Measurements from ENCODE around the gene HSD17B13.

Gene HSD17B13

GRCh38 chr4:87333267-87333666 is 10.6 kb upstream of the HSD17B13 start:
- TF ChIP-seq SIN3A (IDR thresholded peaks at IDR 0.05; ENCODE audit: borderline replicate concordance, insufficient read depth, low read length) = no peak
- no peak for TF ChIP-seq REST (IDR thresholded peaks at IDR 0.05; ENCODE audit: insufficient read depth in 1 of 2, low read depth in 2 of 2, low read length in 2 of 2)
- no peak for TF ChIP-seq POLR2AphosphoS5 (IDR thresholded peaks at IDR 0.05; ENCODE audit: low read depth, low read length)
- no peak for TF ChIP-seq FOXP2 (optimal IDR thresholded peaks at IDR 0.05; ENCODE audit: borderline replicate concordance, extremely low read depth, extremely low read length, insufficient read depth)
- no peak for TF ChIP-seq TAF1 (IDR thresholded peaks at IDR 0.05; ENCODE audit: borderline replicate concordance, insufficient read depth, low read length)

DNA sequence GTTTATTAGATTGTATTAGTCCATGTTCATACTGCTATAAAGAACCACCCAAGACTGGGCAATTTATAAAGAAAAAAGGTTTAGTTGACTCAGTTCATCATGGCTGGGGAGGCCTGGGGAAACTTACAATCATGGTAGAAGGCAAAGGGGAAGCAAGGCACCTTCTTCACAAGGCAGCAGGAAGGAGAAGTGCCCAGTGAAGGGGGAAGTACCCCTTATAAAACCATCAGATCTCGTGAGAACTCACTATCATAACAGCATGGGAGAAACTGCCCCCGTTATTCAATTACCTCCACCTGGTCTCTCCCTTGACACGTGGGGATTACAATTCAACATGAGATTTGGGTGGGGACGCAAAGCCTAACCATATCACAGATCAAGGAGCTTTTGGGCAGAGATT is 8.1 kb upstream of the HSD17B13 start:
- TF ChIP-seq SIN3A (IDR thresholded peaks at IDR 0.05; ENCODE audit: borderline replicate concordance, insufficient read depth, low read length) (no peak), REST (IDR thresholded peaks at IDR 0.05; ENCODE audit: insufficient read depth in 1 of 2, low read depth in 2 of 2, low read length in 2 of 2) (no peak), FOXP2 (optimal IDR thresholded peaks at IDR 0.05; ENCODE audit: borderline replicate concordance, extremely low read depth, extremely low read length, insufficient read depth) (no peak), POLR2AphosphoS5 (IDR thresholded peaks at IDR 0.05; ENCODE audit: low read depth, low read length) (no peak), TAF1 (IDR thresholded peaks at IDR 0.05; ENCODE audit: borderline replicate concordance, insufficient read depth, low read length) (no peak)

- TF ChIP-seq SIN3A (IDR thresholded peaks at IDR 0.05; ENCODE audit: borderline replicate concordance, insufficient read depth, low read length) = no peak
- no peak for TF ChIP-seq REST (IDR thresholded peaks at IDR 0.05; ENCODE audit: insufficient read depth in 1 of 2, low read depth in 2 of 2, low read length in 2 of 2)
- TF ChIP-seq POLR2AphosphoS5 (IDR thresholded peaks at IDR 0.05; ENCODE audit: low read depth, low read length) = no peak
- TF ChIP-seq FOXP2 (optimal IDR thresholded peaks at IDR 0.05; ENCODE audit: borderline replicate concordance, extremely low read depth, extremely low read length, insufficient read depth) = no peak
- TF ChIP-seq TAF1 (IDR thresholded peaks at IDR 0.05; ENCODE audit: borderline replicate concordance, insufficient read depth, low read length) = no peak
Observed at GRCh38 chr4:87327136-87327535, 4.5 kb upstream of the HSD17B13 start.

DNA sequence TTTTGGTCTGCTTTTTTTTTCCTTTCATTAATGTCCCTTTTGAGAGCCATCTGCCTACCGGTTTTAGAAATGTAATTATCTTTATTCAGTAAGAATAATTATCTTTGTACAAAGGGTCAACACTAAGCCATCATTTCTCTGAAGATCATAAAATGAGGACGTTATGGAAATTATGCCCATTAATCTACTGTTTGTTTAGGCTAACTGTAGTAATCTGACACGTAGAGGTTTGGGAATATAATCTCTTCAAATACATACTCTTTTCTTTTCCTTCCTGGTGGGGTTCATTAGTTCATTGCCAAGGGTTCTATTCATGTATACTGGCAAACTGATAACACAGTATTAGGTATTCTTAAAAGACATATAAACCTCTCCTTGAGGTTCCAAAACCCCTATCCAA is 3.8 kb upstream of the HSD17B13 start:
- TF ChIP-seq SIN3A (IDR thresholded peaks at IDR 0.05; ENCODE audit: borderline replicate concordance, insufficient read depth, low read length) (no peak), POLR2AphosphoS5 (IDR thresholded peaks at IDR 0.05; ENCODE audit: low read depth, low read length) (no peak), TAF1 (IDR thresholded peaks at IDR 0.05; ENCODE audit: borderline replicate concordance, insufficient read depth, low read length) (no peak), FOXP2 (optimal IDR thresholded peaks at IDR 0.05; ENCODE audit: borderline replicate concordance, extremely low read depth, extremely low read length, insufficient read depth) (no peak), REST (IDR thresholded peaks at IDR 0.05; ENCODE audit: insufficient read depth in 1 of 2, low read depth in 2 of 2, low read length in 2 of 2) (no peak)

DNA sequence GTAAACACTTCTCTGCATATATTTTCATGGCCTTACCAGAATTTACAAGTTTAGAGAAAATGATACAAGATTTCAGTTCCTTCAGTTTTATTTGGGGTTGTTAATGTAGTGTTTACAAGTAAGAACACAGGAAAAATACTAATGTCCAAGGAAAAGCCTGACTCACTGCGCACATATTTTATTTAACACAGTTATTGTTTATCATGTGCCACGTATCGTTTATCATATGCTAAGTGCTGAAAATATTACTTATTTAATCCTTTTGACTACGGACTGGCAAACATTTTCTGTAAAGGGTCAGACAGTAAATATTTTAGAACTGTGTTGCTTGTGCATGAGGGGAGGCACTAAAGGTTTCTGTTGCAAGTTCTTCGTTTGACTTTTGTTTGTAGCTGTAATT is 794 bp downstream of the HSD17B13 start:
- TF ChIP-seq SIN3A (IDR thresholded peaks at IDR 0.05; ENCODE audit: borderline replicate concordance, insufficient read depth, low read length) (no peak), REST (IDR thresholded peaks at IDR 0.05; ENCODE audit: insufficient read depth in 1 of 2, low read depth in 2 of 2, low read length in 2 of 2) (no peak), POLR2AphosphoS5 (IDR thresholded peaks at IDR 0.05; ENCODE audit: low read depth, low read length) (no peak), TAF1 (IDR thresholded peaks at IDR 0.05; ENCODE audit: borderline replicate concordance, insufficient read depth, low read length) (no peak), FOXP2 (optimal IDR thresholded peaks at IDR 0.05; ENCODE audit: borderline replicate concordance, extremely low read depth, extremely low read length, insufficient read depth) (no peak)

Measured in PFSK-1 (cell line).